ENCODE results near the gene LARGE1. TPM values are rescaled to one million over a fixed set of nuclear protein-coding genes. Genes with fewer than 3 reads are reported as not detected.

Gene LARGE1
- total RNA-seq, 1 experiment from 2014 or later: 1.3 TPM

DNA sequence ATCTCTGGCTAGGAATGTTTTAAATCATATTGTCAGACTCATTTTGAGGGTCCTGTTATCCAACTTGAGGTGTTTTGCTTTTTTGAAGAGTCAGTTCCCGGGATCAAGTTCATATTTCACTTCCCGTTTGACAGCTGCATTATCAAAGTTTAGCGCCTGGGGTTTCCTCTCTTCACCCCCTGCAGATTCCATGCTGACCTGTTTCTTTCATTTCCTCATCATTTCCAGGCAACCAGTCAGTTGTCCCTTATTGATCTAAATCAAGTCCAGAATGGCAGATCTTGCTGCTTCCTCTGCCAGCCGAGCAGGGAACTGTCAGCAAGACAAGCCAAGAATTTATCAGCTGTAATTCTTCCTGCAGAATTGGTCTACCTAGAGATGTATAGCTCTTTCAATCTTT lies 664.5 kb downstream of the LARGE1 start:
- intact Hi-C loops (cut with micrococcal nuclease): no loop called here
- no peak overlapping the region for H3K4me2 ChIP-seq (ENCODE audit: low read length)

DNA sequence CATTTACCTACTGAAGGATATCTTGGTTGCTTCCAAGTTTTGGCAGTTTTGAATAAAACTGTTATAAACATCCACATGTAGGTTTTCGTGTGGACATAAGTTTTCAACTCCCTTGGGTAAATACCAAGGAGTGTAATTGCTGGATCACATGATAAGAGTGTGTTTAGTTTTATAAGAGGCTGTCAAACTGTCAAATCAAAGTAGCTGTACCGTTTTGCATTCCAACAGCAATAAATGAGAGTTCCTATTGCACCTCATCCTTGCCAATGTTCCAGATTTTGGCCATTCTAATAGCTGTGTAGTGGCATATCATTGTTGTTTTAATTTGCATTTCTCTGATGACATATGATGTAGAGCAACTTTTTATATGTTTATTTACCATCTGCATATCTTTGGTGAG lies 671.3 kb downstream of the LARGE1 start:
- no peaks in the 10 kb centered on the region for H3K36me3 ChIP-seq (ENCODE audit: low read depth, low read length)

More for the DNA sequence above, 664.5 kb downstream of the LARGE1 start:
- TF ChIP-seq, protein P1, sequence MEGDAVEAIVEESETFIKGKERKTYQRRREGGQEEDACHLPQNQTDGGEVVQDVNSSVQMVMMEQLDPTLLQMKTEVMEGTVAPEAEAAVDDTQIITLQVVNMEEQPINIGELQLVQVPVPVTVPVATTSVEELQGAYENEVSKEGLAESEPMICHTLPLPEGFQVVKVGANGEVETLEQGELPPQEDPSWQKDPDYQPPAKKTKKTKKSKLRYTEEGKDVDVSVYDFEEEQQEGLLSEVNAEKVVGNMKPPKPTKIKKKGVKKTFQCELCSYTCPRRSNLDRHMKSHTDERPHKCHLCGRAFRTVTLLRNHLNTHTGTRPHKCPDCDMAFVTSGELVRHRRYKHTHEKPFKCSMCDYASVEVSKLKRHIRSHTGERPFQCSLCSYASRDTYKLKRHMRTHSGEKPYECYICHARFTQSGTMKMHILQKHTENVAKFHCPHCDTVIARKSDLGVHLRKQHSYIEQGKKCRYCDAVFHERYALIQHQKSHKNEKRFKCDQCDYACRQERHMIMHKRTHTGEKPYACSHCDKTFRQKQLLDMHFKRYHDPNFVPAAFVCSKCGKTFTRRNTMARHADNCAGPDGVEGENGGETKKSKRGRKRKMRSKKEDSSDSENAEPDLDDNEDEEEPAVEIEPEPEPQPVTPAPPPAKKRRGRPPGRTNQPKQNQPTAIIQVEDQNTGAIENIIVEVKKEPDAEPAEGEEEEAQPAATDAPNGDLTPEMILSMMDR (conservative IDR thresholded peaks at IDR 0.05; ENCODE audit: low read depth, low read length): no peak
- no peak for TF ChIP-seq EZH2 (IDR thresholded peaks at IDR 0.05; ENCODE audit: low read length, unreplicated experiment)
- ChIA-PET POLR2A (ENCODE audit: unreplicated experiment) (no interaction called here), CTCF (no interaction called here)
- no peaks in the 10 kb centered on the region for H3K36me3 ChIP-seq (ENCODE audit: low read depth, low read length)
- no peaks in the 10 kb centered on the region for H3K27me3 ChIP-seq (ENCODE audit: low read length)
- ATAC-seq: no peak
- H3K9ac ChIP-seq (ENCODE audit: low read length): no peak overlapping the region
- no peak overlapping the region for H3K27ac ChIP-seq (ENCODE audit: low read length)
- no peaks in the 10 kb centered on the region for H3K79me2 ChIP-seq (ENCODE audit: low read length)
- DNase-seq: no peak
- no TSS peak for BruUV-seq (replicated peaks)
- no peaks in the 10 kb centered on the region for H3K9me3 ChIP-seq (ENCODE audit: low read length)
- no peak overlapping the region for H3K4me3 ChIP-seq (ENCODE audit: low read length)
- H2AFZ ChIP-seq (ENCODE audit: low read length): no peak overlapping the region
- H3K4me1 ChIP-seq (ENCODE audit: insufficient read depth, low read length): no peaks in the 10 kb centered on the region
- no peaks in the 10 kb centered on the region for H3F3A ChIP-seq (ENCODE audit: low read length, unreplicated experiment)
- H3K9me2 ChIP-seq (replicated peaks; ENCODE audit: low read length): no peaks in the 10 kb centered on the region
- no peaks in the 10 kb centered on the region for H4K20me1 ChIP-seq (ENCODE audit: low read length)

DNA sequence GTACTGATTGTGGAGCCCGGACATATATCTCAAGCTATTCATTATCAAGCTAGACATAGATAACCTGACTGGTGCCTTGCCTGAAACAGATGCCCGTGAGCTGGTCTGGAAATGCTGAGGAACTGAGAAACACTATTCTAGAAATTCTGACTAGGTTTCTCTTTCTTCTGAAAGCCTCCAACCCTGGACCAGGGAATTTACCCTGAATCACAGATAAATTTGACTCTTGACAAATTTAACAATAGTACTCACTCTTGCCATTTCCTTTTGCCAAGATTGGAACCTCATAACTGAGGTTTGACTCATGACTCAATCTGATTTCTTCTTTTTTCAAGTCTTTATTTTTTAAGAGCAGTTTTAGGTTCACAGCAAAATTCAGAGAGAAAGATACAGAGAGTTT lies 672.5 kb downstream of the LARGE1 start:
- Histone ChIP-seq H3K4me2 (ENCODE audit: low read length) (no peak overlapping the region), H2AFZ (ENCODE audit: low read length) (no peak overlapping the region), H3K27me3 (ENCODE audit: low read length) (no peaks in the 10 kb centered on the region), H3K9me3 (ENCODE audit: low read length) (no peaks in the 10 kb centered on the region), H3K4me1 (ENCODE audit: insufficient read depth, low read length) (no peaks in the 10 kb centered on the region), H3F3A (ENCODE audit: low read length, unreplicated experiment) (no peaks in the 10 kb centered on the region), H4K20me1 (ENCODE audit: low read length) (no peaks in the 10 kb centered on the region), H3K9ac (ENCODE audit: low read length) (no peak overlapping the region), H3K4me3 (ENCODE audit: low read length) (no peak overlapping the region), H3K27ac (ENCODE audit: low read length) (no peak overlapping the region), H3K9me2 (replicated peaks; ENCODE audit: low read length) (no peaks in the 10 kb centered on the region), H3K36me3 (ENCODE audit: low read depth, low read length) (no peaks in the 10 kb centered on the region), H3K79me2 (ENCODE audit: low read length) (no peaks in the 10 kb centered on the region)
- TF ChIP-seq, protein P1 (conservative IDR thresholded peaks at IDR 0.05; ENCODE audit: low read depth, low read length): no peak
- TF ChIP-seq EZH2 (IDR thresholded peaks at IDR 0.05; ENCODE audit: low read length, unreplicated experiment) (no peak), EZH2phosphoT487 (IDR thresholded peaks at IDR 0.05; ENCODE audit: borderline replicate concordance, low read length) (no peak)
- no TSS peak for BruUV-seq (replicated peaks)
- ChIA-PET POLR2A (ENCODE audit: unreplicated experiment) (no interaction called here), CTCF (no interaction called here)
- intact Hi-C loops (cut with micrococcal nuclease): no loop called here
- ATAC-seq: no peak
- DNase-seq: no peak

More for the DNA sequence above, 671.3 kb downstream of the LARGE1 start:
- no TSS peak for BruUV-seq (replicated peaks)
- Histone ChIP-seq H3K9me3 (ENCODE audit: low read length) (no peaks in the 10 kb centered on the region), H2AFZ (ENCODE audit: low read length) (no peak overlapping the region), H3K9me2 (replicated peaks; ENCODE audit: low read length) (no peaks in the 10 kb centered on the region), H3K4me3 (ENCODE audit: low read length) (no peak overlapping the region), H3K79me2 (ENCODE audit: low read length) (no peaks in the 10 kb centered on the region), H3K9ac (ENCODE audit: low read length) (no peak overlapping the region), H4K20me1 (ENCODE audit: low read length) (no peaks in the 10 kb centered on the region), H3K4me2 (ENCODE audit: low read length) (no peak overlapping the region), H3F3A (ENCODE audit: low read length, unreplicated experiment) (no peaks in the 10 kb centered on the region), H3K27me3 (ENCODE audit: low read length) (no peaks in the 10 kb centered on the region), H3K27ac (ENCODE audit: low read length) (no peak overlapping the region), H3K4me1 (ENCODE audit: insufficient read depth, low read length) (no peaks in the 10 kb centered on the region)
- DNase-seq (no peak), ATAC-seq (no peak)
- TF ChIP-seq EZH2 (IDR thresholded peaks at IDR 0.05; ENCODE audit: low read length, unreplicated experiment): no peak
- TF ChIP-seq, protein P1 (conservative IDR thresholded peaks at IDR 0.05; ENCODE audit: low read depth, low read length): no peak
- no peak for TF ChIP-seq EZH2phosphoT487 (IDR thresholded peaks at IDR 0.05; ENCODE audit: borderline replicate concordance, low read length)
- ChIA-PET CTCF (no interaction called here), POLR2A (ENCODE audit: unreplicated experiment) (no interaction called here)
- intact Hi-C loops (cut with micrococcal nuclease): no loop called here
